H9 (cell line): Measurements from ENCODE around the gene MED7. TPM values are rescaled to one million over a fixed set of nuclear protein-coding genes. Genes with fewer than 3 reads are reported as not detected.

Source experiments
- DNase-seq: peaks from one replicate; pipeline ENCODE4 v3.0.0-alpha.2; 2017
- H2AFZ ChIP-seq: one replicate; pipeline ENCODE4 v1.6.1; 2013; ENCODE audit warnings: mild to moderate bottlenecking, low read length, control low read depth, moderate library complexity
- H2AK5ac ChIP-seq: 2 replicates; pipeline ENCODE4 v1.6.1; 2013; ENCODE audit warnings: low read length, control low read depth, mixed read lengths; ENCODE audit not compliant: insufficient read length
- H2BK120ac ChIP-seq: one replicate; pipeline ENCODE4 v1.6.1; 2013; ENCODE audit warnings: low read depth, mild to moderate bottlenecking, low read length, control low read depth, inconsistent platforms; ENCODE audit not compliant: poor library complexity, severe bottlenecking
- H2BK12ac ChIP-seq: 2 replicates; pipeline ENCODE4 v1.6.1; 2013; ENCODE audit warnings: low read length, control low read depth, mixed read lengths, low read depth; ENCODE audit not compliant: insufficient read length
- H2BK15ac ChIP-seq: 2 replicates; pipeline ENCODE4 v1.6.1; 2013; ENCODE audit warnings: low read depth, low read length, control low read depth
- H2BK20ac ChIP-seq: one replicate; pipeline ENCODE4 v1.6.1; 2013; ENCODE audit warnings: low read depth, mild to moderate bottlenecking, low read length, control low read depth, inconsistent platforms; ENCODE audit not compliant: poor library complexity, severe bottlenecking
- H2BK5ac ChIP-seq: 2 replicates; pipeline ENCODE4 v1.6.1; 2013; ENCODE audit warnings: low read length, control low read depth, mixed read lengths; ENCODE audit not compliant: insufficient read length
- H3K14ac ChIP-seq: 2 replicates; pipeline ENCODE4 v1.6.1; 2013; ENCODE audit warnings: low read length, control low read depth; ENCODE audit not compliant: insufficient read depth
- H3K18ac ChIP-seq: 2 replicates; pipeline ENCODE4 v1.6.1; 2013; ENCODE audit warnings: low read depth, mild to moderate bottlenecking, mixed read lengths, low read length, control low read depth; ENCODE audit not compliant: insufficient read length
- H3K23ac ChIP-seq: 2 replicates; pipeline ENCODE4 v1.6.1; 2013; ENCODE audit warnings: low read length, control low read depth, mixed read lengths, low read depth; ENCODE audit not compliant: insufficient read length
- H3K23me2 ChIP-seq: 2 replicates; pipeline ENCODE4 v1.6.1; 2013; ENCODE audit warnings: low read depth, mild to moderate bottlenecking, mixed read lengths, low read length, control low read depth; ENCODE audit not compliant: insufficient read length, poor library complexity, severe bottlenecking
- H3K27ac ChIP-seq: 2 replicates; pipeline ENCODE4 v1.5.1; 2013; ENCODE audit warnings: low read length, control low read depth, mixed read lengths, low read depth; ENCODE audit not compliant: insufficient read length
- H3K27me3 ChIP-seq: 2 replicates; pipeline ENCODE4 v1.6.1; 2013; ENCODE audit warnings: low read length, control low read depth, inconsistent platforms; ENCODE audit not compliant: insufficient read depth
- H3K4ac ChIP-seq: 2 replicates; pipeline ENCODE4 v1.6.1; 2013; ENCODE audit warnings: low read depth, mild to moderate bottlenecking, control low read depth, inconsistent platforms, low read length, moderate library complexity
- H3K4me1 ChIP-seq: 2 replicates; pipeline ENCODE4 v1.6.1; 2013; ENCODE audit warnings: low read length, control low read depth, inconsistent platforms; ENCODE audit not compliant: insufficient read depth
- H3K4me2 ChIP-seq: 2 replicates; pipeline ENCODE4 v1.6.1; 2013; ENCODE audit warnings: low read length, control low read depth, mixed read lengths; ENCODE audit not compliant: insufficient read length, insufficient read depth
- H3K56ac ChIP-seq: 2 replicates; pipeline ENCODE4 v1.6.1; 2013; ENCODE audit warnings: low read depth, mild to moderate bottlenecking, mixed read lengths, low read length, control low read depth; ENCODE audit not compliant: insufficient read length
- H3K79me1 ChIP-seq: 2 replicates; pipeline ENCODE4 v1.6.1; 2013; ENCODE audit warnings: low read depth, mild to moderate bottlenecking, moderate library complexity, low read length, control low read depth, inconsistent platforms; ENCODE audit not compliant: insufficient read depth, poor library complexity, severe bottlenecking
- H3K79me2 ChIP-seq: 2 replicates; pipeline ENCODE4 v1.6.1; 2013; ENCODE audit warnings: low read length, control low read depth, inconsistent platforms; ENCODE audit not compliant: insufficient read depth
- H3K9ac ChIP-seq: 2 replicates; pipeline ENCODE4 v1.6.1; 2013; ENCODE audit warnings: low read length, control low read depth, mixed read lengths; ENCODE audit not compliant: insufficient read length; ENCODE audit errors: extremely low read depth
- H3K9me3 ChIP-seq: one replicate; pipeline ENCODE4 v1.6.1; 2013; ENCODE audit warnings: low read depth, low read length, inconsistent platforms; ENCODE audit not compliant: control insufficient read depth
- H3T11ph ChIP-seq: one replicate; pipeline ENCODE4 v1.6.1; 2013; ENCODE audit warnings: mild to moderate bottlenecking, low read length, control low read depth, inconsistent platforms
- H4K20me1 ChIP-seq: one replicate; pipeline ENCODE4 v1.6.1; 2013; ENCODE audit not compliant: control insufficient read depth, insufficient read length, insufficient read depth
- H4K5ac ChIP-seq: 2 replicates; pipeline ENCODE4 v1.6.1; 2013; ENCODE audit warnings: low read depth, mild to moderate bottlenecking, mixed read lengths, low read length, control low read depth; ENCODE audit not compliant: insufficient read length
- H4K8ac ChIP-seq: replicated peaks from 2 replicates; pipeline ENCODE4 v1.6.1; 2013; ENCODE audit warnings: low read length, control low read depth, mixed read lengths, low read depth; ENCODE audit not compliant: insufficient read length
- H4K91ac ChIP-seq: 2 replicates; pipeline ENCODE4 v1.6.1; 2013; ENCODE audit warnings: low read depth, mild to moderate bottlenecking, moderate library complexity, mixed read lengths, low read length, control low read depth; ENCODE audit not compliant: insufficient read length
- H3K27ac Mint-ChIP-seq, 3 experiments: 2 replicates in 2 of 3; 3 replicates in 1 of 3; pipeline ENCODE4 v1.8.0; 2020 to 2021; ENCODE audit warnings: mixed read lengths in 3 of 3, mild to moderate bottlenecking in 1 of 3, moderate library complexity in 1 of 3
- H3K27me3 Mint-ChIP-seq: 2 replicates; pipeline ENCODE4 v1.8.0; 2021; ENCODE audit warnings: low read depth, mild to moderate bottlenecking, moderate library complexity, mixed read lengths
- H3K36me3 Mint-ChIP-seq, 3 experiments: 2 replicates in 2 of 3; 3 replicates in 1 of 3; pipeline ENCODE4 v1.8.0; 2020 to 2021; ENCODE audit warnings: low read depth in 3 of 3, mixed read lengths in 3 of 3; ENCODE audit not compliant: insufficient read depth in 1 of 3
- H3K4me1 Mint-ChIP-seq, 2 experiments: 2 replicates each; pipeline ENCODE4 v1.8.0; 2020; ENCODE audit warnings: mixed read lengths in 2 of 2
- H3K4me3 Mint-ChIP-seq, 2 experiments: 2 replicates in 1 of 2; 3 replicates in 1 of 2; pipeline ENCODE4 v1.8.0; 2020 to 2021; ENCODE audit warnings: mild to moderate bottlenecking in 2 of 2, mixed read lengths in 2 of 2, moderate library complexity in 1 of 2
- H3K9me3 Mint-ChIP-seq, 2 experiments: 2 replicates in 1 of 2; 3 replicates in 1 of 2; pipeline ENCODE4 v1.8.0; 2020; ENCODE audit warnings: mild to moderate bottlenecking in 2 of 2, mixed read lengths in 2 of 2, moderate library complexity in 1 of 2
- WGBS: extraction: QIAGEN DNeasy Blood & Tissue Kit; methylation state at CpG from one replicate; pipeline ENCODE4 v1.1.7; 2013; ENCODE audit warnings: missing lambda C conversion rate, low lambda C conversion rate, mixed read lengths; ENCODE audit not compliant: insufficient read length; ENCODE audit errors: extremely low coverage; 5-methylcytosine and 5-hydroxymethylcytosine counted together
- total RNA-seq: library from RNA; stranded (reverse); gene quantifications from 2 replicates; pipeline ENCODE4 v1.2.1, GENCODE V29; 2021
- TF ChIP-seq, protein P1 (sequence below): fragments of 200-600 bp; sonication (generic); conservative IDR thresholded peaks from 3 replicates; pipeline ENCODE4 v1.8.0; 2021; ENCODE audit warnings: antibody characterized with exemption, mild to moderate bottlenecking

MED7 gene
- total RNA-seq, 1 experiment from 2014 or later = 10.7 TPM

DNA sequence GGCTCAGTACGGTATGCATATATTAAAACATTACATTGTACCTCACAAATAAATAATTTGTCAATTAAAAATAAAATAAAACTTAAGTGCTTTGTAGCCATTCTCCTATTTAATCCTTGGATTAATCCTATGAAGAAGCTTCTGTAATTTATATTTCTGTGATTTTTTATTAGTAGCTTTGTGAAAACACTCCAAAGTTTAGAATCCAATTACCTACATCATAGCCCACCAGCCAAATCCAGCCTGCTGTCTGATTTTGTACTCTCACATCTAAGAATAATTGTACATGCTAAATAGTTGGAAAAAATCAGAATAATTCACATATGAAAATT lies 10.4 kb downstream of the MED7 start:
- Histone ChIP-seq H3K79me1 (peaks cover under 1% of the 10 kb centered on the region), H4K20me1 (no peaks in the 10 kb centered on the region), H4K91ac (no peak overlapping the region), H2BK5ac (no peak overlapping the region), H3K27me3 (no peaks in the 10 kb centered on the region), H3T11ph (no peak overlapping the region), H3K4me2 (no peak overlapping the region), H2BK12ac (no peak overlapping the region), H4K8ac (no peak overlapping the region), H3K27ac (no peak overlapping the region), H3K56ac (no peak overlapping the region), H2AFZ (no peak overlapping the region), H3K23me2 (no peaks in the 10 kb centered on the region), H3K4me1 (no peaks in the 10 kb centered on the region), H2BK20ac (no peak overlapping the region), H4K5ac (no peak overlapping the region), H3K23ac (no peak overlapping the region), H3K9me3 (no peaks in the 10 kb centered on the region), H3K4ac (no peak overlapping the region), H2BK15ac (no peak overlapping the region), H3K18ac (no peak overlapping the region), H3K9ac (no peak overlapping the region), H2AK5ac (no peak overlapping the region), H3K79me2 (no peaks in the 10 kb centered on the region), H2BK120ac (no peak overlapping the region), H3K14ac (no peak overlapping the region)
- Mint-ChIP-seq H3K27ac (no peak overlapping the region), H3K4me1 (peaks cover 3 to 5% of the 10 kb centered on the region in 2 experiments), H3K9me3 (no peaks in the 10 kb centered on the region), H3K27me3 (no peaks in the 10 kb centered on the region), H3K4me3 (no peak overlapping the region), H3K36me3 (peaks cover under 1 to 4% (median 3%) of the 10 kb centered on the region in 3 experiments; a peak in 5 of 7 replicates)
- WGBS = no CpG with 5 or more reads among the region's 1 CpG
- TF ChIP-seq, protein P1, sequence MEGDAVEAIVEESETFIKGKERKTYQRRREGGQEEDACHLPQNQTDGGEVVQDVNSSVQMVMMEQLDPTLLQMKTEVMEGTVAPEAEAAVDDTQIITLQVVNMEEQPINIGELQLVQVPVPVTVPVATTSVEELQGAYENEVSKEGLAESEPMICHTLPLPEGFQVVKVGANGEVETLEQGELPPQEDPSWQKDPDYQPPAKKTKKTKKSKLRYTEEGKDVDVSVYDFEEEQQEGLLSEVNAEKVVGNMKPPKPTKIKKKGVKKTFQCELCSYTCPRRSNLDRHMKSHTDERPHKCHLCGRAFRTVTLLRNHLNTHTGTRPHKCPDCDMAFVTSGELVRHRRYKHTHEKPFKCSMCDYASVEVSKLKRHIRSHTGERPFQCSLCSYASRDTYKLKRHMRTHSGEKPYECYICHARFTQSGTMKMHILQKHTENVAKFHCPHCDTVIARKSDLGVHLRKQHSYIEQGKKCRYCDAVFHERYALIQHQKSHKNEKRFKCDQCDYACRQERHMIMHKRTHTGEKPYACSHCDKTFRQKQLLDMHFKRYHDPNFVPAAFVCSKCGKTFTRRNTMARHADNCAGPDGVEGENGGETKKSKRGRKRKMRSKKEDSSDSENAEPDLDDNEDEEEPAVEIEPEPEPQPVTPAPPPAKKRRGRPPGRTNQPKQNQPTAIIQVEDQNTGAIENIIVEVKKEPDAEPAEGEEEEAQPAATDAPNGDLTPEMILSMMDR = no peak
- no peak for DNase-seq
